Tibial nerve (tissue), 4 donors: Measurements from ENCODE around the gene FBXL22. TPM values are rescaled to one million over a fixed set of nuclear protein-coding genes. Genes with fewer than 3 reads are reported as not detected.

Experiments used
- DNase-seq, 2 donors: peaks; one replicate each; pipeline ENCODE4 v3.0.0-alpha.2; 2019; ENCODE audit warnings: low spot score in 2 of 2
- H3K27ac ChIP-seq, 4 donors: fragments of 200-600 bp; sonication (generic) in 3 of 4; one replicate each; pipeline ENCODE4 v1.5.1; 2017 to 2019; ENCODE audit warnings: mild to moderate bottlenecking in 1 of 4
- H3K27me3 ChIP-seq, 2 donors: fragments of 200-600 bp; sonication (generic) in 1 of 2; one replicate each; pipeline versions ENCODE4 v1.5.1 to v1.6.0; 2017 to 2019
- H3K36me3 ChIP-seq, 3 donors: fragments of 200-600 bp; sonication (generic); one replicate each; pipeline ENCODE4 v1.5.1; 2018 to 2019
- H3K4me1 ChIP-seq, 4 donors: fragments of 200-600 bp; sonication (generic) in 3 of 4; one replicate each; pipeline ENCODE4 v1.5.1; 2017 to 2019
- H3K4me3 ChIP-seq, 4 donors: fragments of 200-600 bp; sonication (generic) in 3 of 4; one replicate each; pipeline ENCODE4 v1.5.1; 2017 to 2019; ENCODE audit warnings: mild to moderate bottlenecking in 1 of 4, moderate library complexity in 1 of 4
- H3K9me3 ChIP-seq, 4 donors: fragments of 200-600 bp; sonication (generic) in 3 of 4; one replicate each; pipeline ENCODE4 v1.5.1; 2017 to 2019
- EP300 ChIP-seq, 2 donors: sonication (generic); formaldehyde crosslinking; IDR thresholded peaks; one replicate each; pipeline ENCODE4 v1.6.1; 2017; ENCODE audit warnings: antibody characterized with exemption in 2 of 2, mild to moderate bottlenecking in 1 of 2
- POLR2A ChIP-seq, 2 donors: fragments of 450-650 bp; IDR thresholded peaks; one replicate each; pipeline ENCODE4 v1.6.1; 2017; ENCODE audit warnings: antibody characterized with exemption in 2 of 2, mild to moderate bottlenecking in 2 of 2, moderate library complexity in 2 of 2
- WGBS, 2 donors: methylation state at CpG; one replicate each; pipeline ENCODE4 v1.1.5; 2018; 5-methylcytosine and 5-hydroxymethylcytosine counted together
- total RNA-seq, 4 donors: library from RNA; depleted of rRNA; stranded (reverse); fragments of >200 nt; gene quantifications; one replicate each; pipeline ENCODE4 v1.1.0, GENCODE V29; 2016
- TF ChIP-seq, protein P1 (sequence below), 5 experiments: fragments of 200-600 bp in 3 of 5; fragments of 450-650 bp in 2 of 5; sonication (generic) in 3 of 5; IDR thresholded peaks; one replicate each; pipeline ENCODE4 v1.5.1; 2016 to 2019; ENCODE audit warnings: antibody characterized with exemption in 5 of 5, mild to moderate bottlenecking in 3 of 5, moderate library complexity in 2 of 5

Gene FBXL22
- total RNA-seq, 4 donors from 2014 or later: 0.63 to 2.8 (median 2.7) TPM; not detected in 1

DNA sequence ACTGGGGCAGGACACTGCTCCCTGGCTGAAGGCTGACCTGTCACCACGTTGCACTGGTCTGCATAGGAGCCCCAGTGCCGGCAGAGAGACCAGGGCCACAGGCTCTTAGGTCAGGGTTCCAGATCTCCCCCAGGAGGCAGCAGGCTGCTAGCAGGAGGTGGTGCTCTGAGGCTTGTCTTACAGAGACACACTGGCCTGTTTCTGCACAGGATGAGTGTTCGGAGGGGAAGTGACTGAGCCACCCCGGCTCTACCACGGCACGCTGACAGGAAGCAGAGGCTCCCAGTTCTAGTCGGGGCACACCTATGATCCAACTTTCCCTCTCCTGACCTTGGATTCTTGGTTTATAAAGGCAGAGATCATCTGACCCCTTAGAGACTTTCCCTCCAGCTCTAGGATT lies 8.6 kb downstream of the FBXL22 start:
- no peak for TF ChIP-seq EP300 (IDR thresholded peaks at IDR 0.05)
- no peak for TF ChIP-seq POLR2A (IDR thresholded peaks at IDR 0.05)
- TF ChIP-seq, protein P1, sequence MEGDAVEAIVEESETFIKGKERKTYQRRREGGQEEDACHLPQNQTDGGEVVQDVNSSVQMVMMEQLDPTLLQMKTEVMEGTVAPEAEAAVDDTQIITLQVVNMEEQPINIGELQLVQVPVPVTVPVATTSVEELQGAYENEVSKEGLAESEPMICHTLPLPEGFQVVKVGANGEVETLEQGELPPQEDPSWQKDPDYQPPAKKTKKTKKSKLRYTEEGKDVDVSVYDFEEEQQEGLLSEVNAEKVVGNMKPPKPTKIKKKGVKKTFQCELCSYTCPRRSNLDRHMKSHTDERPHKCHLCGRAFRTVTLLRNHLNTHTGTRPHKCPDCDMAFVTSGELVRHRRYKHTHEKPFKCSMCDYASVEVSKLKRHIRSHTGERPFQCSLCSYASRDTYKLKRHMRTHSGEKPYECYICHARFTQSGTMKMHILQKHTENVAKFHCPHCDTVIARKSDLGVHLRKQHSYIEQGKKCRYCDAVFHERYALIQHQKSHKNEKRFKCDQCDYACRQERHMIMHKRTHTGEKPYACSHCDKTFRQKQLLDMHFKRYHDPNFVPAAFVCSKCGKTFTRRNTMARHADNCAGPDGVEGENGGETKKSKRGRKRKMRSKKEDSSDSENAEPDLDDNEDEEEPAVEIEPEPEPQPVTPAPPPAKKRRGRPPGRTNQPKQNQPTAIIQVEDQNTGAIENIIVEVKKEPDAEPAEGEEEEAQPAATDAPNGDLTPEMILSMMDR (IDR thresholded peaks at IDR 0.05): no peak
- Histone ChIP-seq H3K4me1 (peaks cover 0 to 39% (median 15%) of the 10 kb centered on the region in 4 donors), H3K27me3 (no peaks in the 10 kb centered on the region), H3K9me3 (no peaks in the 10 kb centered on the region), H3K36me3 (peaks cover 0 to 40% (median 0%) of the 10 kb centered on the region in 3 donors), H3K27ac (peak overlapping the region in 3 of 4 donors; percentile 4 to 42 (median 5)), H3K4me3 (no peak overlapping the region)
- no peak for DNase-seq
- WGBS, 2 donors: 43 to 53% methylated on average over 7 of the region's 7 CpGs

DNA sequence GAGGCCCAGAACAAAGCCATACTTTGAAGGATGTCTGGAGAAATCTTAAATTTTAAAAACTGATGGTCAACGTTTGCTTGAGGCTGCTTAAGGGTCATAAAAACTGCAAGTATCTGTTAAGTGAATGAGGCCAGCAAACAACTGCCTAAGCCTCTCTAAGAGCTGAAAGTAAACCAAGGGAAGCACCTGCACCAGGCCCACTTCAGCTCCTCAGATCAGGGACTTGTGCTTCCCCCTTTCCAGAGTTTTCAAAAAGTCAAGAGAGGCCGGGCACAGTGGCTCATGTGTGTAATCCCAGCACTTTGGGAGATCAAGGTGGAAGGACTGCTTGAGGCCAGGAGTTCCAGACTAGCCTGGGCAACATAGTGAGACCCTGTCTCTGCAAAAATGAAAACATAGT lies 9.1 kb downstream of the FBXL22 start:
- 37 to 43% methylated on average over 2 of the region's 2 CpGs for WGBS, 2 donors
- no peak for DNase-seq
- H3K27me3 ChIP-seq: no peaks in the 10 kb centered on the region
- peaks cover 0 to 45% (median 0%) of the 10 kb centered on the region in 3 donors for H3K36me3 ChIP-seq
- peak overlapping the region in 3 of 4 donors; percentile 4 to 42 (median 5) for H3K27ac ChIP-seq
- TF ChIP-seq EP300 (IDR thresholded peaks at IDR 0.05) (no peak), POLR2A (IDR thresholded peaks at IDR 0.05) (no peak)
- TF ChIP-seq, protein P1 (IDR thresholded peaks at IDR 0.05): no peak
- peaks cover 0 to 43% (median 18%) of the 10 kb centered on the region in 4 donors for H3K4me1 ChIP-seq
- H3K4me3 ChIP-seq: no peak overlapping the region
- no peaks in the 10 kb centered on the region for H3K9me3 ChIP-seq

DNA sequence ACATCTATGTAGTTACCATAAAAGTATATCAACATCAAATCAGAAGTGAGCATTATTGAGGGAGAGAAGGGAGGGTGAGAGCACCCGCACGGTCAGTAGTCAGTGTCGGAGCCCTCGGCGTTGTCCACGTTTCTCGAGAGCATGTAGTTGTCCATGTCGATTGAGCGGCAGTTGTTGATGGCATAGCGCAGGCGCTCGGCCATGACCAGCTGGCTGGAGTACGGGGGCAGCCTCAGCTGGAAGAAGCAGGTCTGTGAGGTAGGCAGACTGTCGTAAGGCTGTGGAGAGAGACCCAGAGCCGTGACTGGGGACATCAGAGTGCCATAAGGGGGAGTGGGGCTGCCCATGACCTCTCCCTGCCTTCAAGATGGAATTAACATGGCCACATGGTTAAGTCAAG lies 11.8 kb downstream of the FBXL22 start:
- TF ChIP-seq, protein P1 (IDR thresholded peaks at IDR 0.05): no peak
- no peak for TF ChIP-seq EP300 (IDR thresholded peaks at IDR 0.05)
- TF ChIP-seq POLR2A (IDR thresholded peaks at IDR 0.05): no peak
- Histone ChIP-seq H3K27ac (no peak overlapping the region), H3K27me3 (no peaks in the 10 kb centered on the region), H3K9me3 (no peaks in the 10 kb centered on the region), H3K4me3 (no peak overlapping the region), H3K4me1 (peaks cover 0 to 33% (median 14%) of the 10 kb centered on the region in 4 donors), H3K36me3 (peaks cover 0 to 68% (median 0%) of the 10 kb centered on the region in 3 donors)
- DNase-seq: no peak
- 93% methylated on average over 15 of the region's 15 CpGs for WGBS, 2 donors

DNA sequence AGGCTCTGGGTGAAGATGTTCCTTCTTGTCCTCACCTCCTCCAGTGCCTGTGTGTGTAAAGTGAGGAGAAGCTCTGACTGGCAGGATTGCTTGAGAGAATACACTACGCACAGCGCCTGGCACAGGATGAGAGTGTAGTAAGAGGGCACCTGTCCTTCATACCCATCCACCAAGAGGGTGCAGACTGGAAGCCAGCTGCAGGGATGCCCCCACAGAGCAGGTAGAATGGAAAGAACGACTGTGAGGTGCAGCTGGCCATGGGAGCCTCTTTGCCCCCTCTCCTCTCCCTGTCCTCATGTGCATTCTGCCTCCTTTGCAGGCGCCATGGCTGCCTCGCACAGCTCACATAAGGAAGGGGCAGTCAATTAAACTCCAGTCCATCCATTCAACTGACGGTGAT lies 12.3 kb downstream of the FBXL22 start:
- 90 to 92% methylated on average over 6 of the region's 6 CpGs for WGBS, 2 donors
- no peaks in the 10 kb centered on the region for H3K27me3 ChIP-seq
- H3K9me3 ChIP-seq: no peaks in the 10 kb centered on the region
- H3K4me3 ChIP-seq: no peak overlapping the region
- peaks cover 0 to 73% (median 0%) of the 10 kb centered on the region in 3 donors for H3K36me3 ChIP-seq
- DNase-seq: no peak
- TF ChIP-seq EP300 (IDR thresholded peaks at IDR 0.05) (no peak), POLR2A (IDR thresholded peaks at IDR 0.05) (no peak)
- TF ChIP-seq, protein P1 (IDR thresholded peaks at IDR 0.05): no peak
- H3K4me1 ChIP-seq: peaks cover 0 to 33% (median 14%) of the 10 kb centered on the region in 4 donors
- peak overlapping the region in 1 of 4 donors; percentile 63 for H3K27ac ChIP-seq

DNA sequence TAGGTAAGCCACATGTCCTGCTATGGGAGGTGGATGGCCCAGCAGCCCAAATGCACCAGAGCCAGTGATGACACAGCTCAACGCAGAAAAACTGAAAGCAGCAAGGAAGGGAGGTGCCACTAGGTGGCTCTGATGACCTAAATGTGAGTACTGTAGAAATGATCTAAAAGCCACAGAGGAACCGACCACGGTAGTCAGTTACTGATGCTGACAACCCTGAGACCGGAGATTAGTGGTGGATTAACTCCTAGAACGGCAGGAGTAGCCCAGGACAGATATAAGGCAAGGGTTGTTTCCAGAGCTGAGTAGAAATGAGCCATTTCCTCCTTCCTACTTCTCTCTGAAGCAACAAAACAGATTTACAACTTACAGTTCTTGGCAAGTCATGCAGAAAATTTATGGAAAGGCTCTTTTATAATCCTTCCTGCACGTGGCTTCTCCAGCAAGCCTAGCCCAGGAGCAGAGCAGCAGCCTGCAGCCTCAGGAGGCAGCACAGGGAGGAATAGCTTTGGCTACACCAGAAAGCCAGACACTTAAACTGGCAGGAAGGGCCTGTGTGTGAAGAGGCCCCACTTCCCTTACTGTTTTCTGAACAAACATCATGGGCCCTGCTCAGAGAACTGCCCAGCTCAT lies 13.1 kb downstream of the FBXL22 start:
- no peaks in the 10 kb centered on the region for H3K27me3 ChIP-seq
- peaks cover 0 to 82% (median 0%) of the 10 kb centered on the region in 3 donors for H3K36me3 ChIP-seq
- H3K4me3 ChIP-seq: no peak overlapping the region
- peak in 1 of 2 donors; percentile 12 for TF ChIP-seq EP300 (IDR thresholded peaks at IDR 0.05)
- TF ChIP-seq POLR2A (IDR thresholded peaks at IDR 0.05): no peak
- TF ChIP-seq, protein P1 (IDR thresholded peaks at IDR 0.05): peak; percentile 66 to 79 (median 68)
- peaks cover 0 to 32% (median 14%) of the 10 kb centered on the region in 4 donors for H3K4me1 ChIP-seq
- 1 to 2% methylated on average over 6 of the region's 6 CpGs for WGBS, 2 donors
- peak overlapping the region in 3 of 4 donors; percentile 60 to 80 (median 63) for H3K27ac ChIP-seq
- no peaks in the 10 kb centered on the region for H3K9me3 ChIP-seq
- peak; percentile 67 to 80 for DNase-seq
